IMR-90 (cell line): ENCODE data around the gene CDK1. TPM values are rescaled to one million over a fixed set of nuclear protein-coding genes. Genes with fewer than 3 reads are reported as not detected.

Experiments
- ATAC-seq: fragments of 200-7000 bp; cut with Tn5 transposase; 2 replicates; pipeline ENCODE4 v1.9.1; 2020; ENCODE audit warnings: low read depth, mild to moderate bottlenecking, moderate library complexity
- BruUV-seq: library from RNA; stranded (reverse); fragments of 400-500 nt; replicated peaks from 2 replicates; lab custom pipeline; 2021; lab: Mats Ljungman, UMichigan
- CTCF ChIA-PET: fragments of 300-600 bp; formaldehyde crosslinking; extraction: SDS; loops from one replicate; lab custom pipeline; 2021; ENCODE audit warnings: antibody characterized with exemption; lab: Yijun Ruan, JAX
- POLR2A ChIA-PET: fragments of 300-600 bp; sonication (Branson Sonifier 250); formaldehyde crosslinking; loops from one replicate; lab custom pipeline; 2022; ENCODE audit warnings: antibody characterized with exemption; ENCODE audit not compliant: unreplicated experiment; lab: Charles Lee
- DNase-seq: peaks from one replicate; pipeline ENCODE4 v3.0.0; 2013
- H2AFZ ChIP-seq: replicated peaks from 2 replicates; pipeline ENCODE3; 2013; ENCODE audit warnings: low read length, mild to moderate bottlenecking; ENCODE audit not compliant: poor library complexity
- H2AK5ac ChIP-seq: 2 replicates; pipeline ENCODE4 v1.6.1; 2013; ENCODE audit warnings: low read depth, low read length, inconsistent platforms
- H2AK9ac ChIP-seq: replicated peaks from 2 replicates; pipeline ENCODE3; 2013; ENCODE audit warnings: mild to moderate bottlenecking, low read depth, low read length, moderate library complexity; ENCODE audit not compliant: poor library complexity
- H2BK120ac ChIP-seq: 2 replicates; pipeline ENCODE4 v1.6.1; 2013; ENCODE audit warnings: low read depth, low read length, inconsistent platforms
- H2BK15ac ChIP-seq: 3 replicates; pipeline ENCODE4 v1.6.1; 2013; ENCODE audit warnings: low read depth, low read length, inconsistent platforms
- H2BK20ac ChIP-seq: 2 replicates; pipeline ENCODE4 v1.6.1; 2013; ENCODE audit warnings: low read depth, mild to moderate bottlenecking, inconsistent platforms, low read length, moderate library complexity
- H2BK5ac ChIP-seq: 2 replicates; pipeline ENCODE4 v1.6.1; 2013; ENCODE audit warnings: mild to moderate bottlenecking, low read depth, low read length, inconsistent platforms; ENCODE audit not compliant: poor library complexity, severe bottlenecking
- H3K14ac ChIP-seq: replicated peaks from 2 replicates; pipeline ENCODE4 v1.6.1; 2013; ENCODE audit warnings: low read depth, low read length, inconsistent platforms
- H3K18ac ChIP-seq: 2 replicates; pipeline ENCODE4 v1.6.1; 2013; ENCODE audit warnings: low read depth, low read length, control low read depth
- H3K23ac ChIP-seq: 2 replicates; pipeline ENCODE4 v1.6.1; 2013; ENCODE audit warnings: low read depth, low read length, inconsistent platforms
- H3K27ac ChIP-seq: 2 replicates; pipeline ENCODE4 v1.5.1; 2013; ENCODE audit warnings: mild to moderate bottlenecking, control low read depth, low read length; ENCODE audit not compliant: insufficient read depth
- H3K27me3 ChIP-seq: 2 replicates; pipeline ENCODE4 v1.6.1; 2013; ENCODE audit warnings: low read length; ENCODE audit not compliant: control insufficient read depth, insufficient read depth
- H3K36me3 ChIP-seq: 2 replicates; pipeline ENCODE4 v1.6.1; 2013; ENCODE audit warnings: low read length, mixed read lengths; ENCODE audit not compliant: control insufficient read depth, insufficient read depth
- H3K4ac ChIP-seq: 2 replicates; pipeline ENCODE4 v1.6.1; 2013; ENCODE audit warnings: low read depth, low read length, inconsistent platforms
- H3K4me1 ChIP-seq: 2 replicates; pipeline ENCODE4 v1.6.1; 2013; ENCODE audit warnings: low read length, mixed read lengths; ENCODE audit not compliant: control insufficient read depth, insufficient read depth
- H3K4me2 ChIP-seq: 2 replicates; pipeline ENCODE4 v1.6.1; 2013; ENCODE audit warnings: low read depth, mild to moderate bottlenecking, control low read depth, low read length, moderate library complexity
- H3K4me3 ChIP-seq: 2 replicates; pipeline ENCODE4 v1.5.1; 2013; ENCODE audit warnings: low read depth, mild to moderate bottlenecking, control low read depth, low read length, moderate library complexity; ENCODE audit not compliant: insufficient read depth
- H3K56ac ChIP-seq: 2 replicates; pipeline ENCODE4 v1.6.1; 2013; ENCODE audit warnings: low read length, inconsistent platforms; ENCODE audit not compliant: insufficient read depth; ENCODE audit errors: extremely low read depth
- H3K79me1 ChIP-seq, 2 experiments: 2 replicates each; pipeline ENCODE4 v1.6.1; 2013; ENCODE audit warnings: low read length in 2 of 2, inconsistent platforms in 1 of 2, low read depth in 1 of 2
- H3K9ac ChIP-seq: 2 replicates; pipeline ENCODE4 v1.6.1; 2013; ENCODE audit warnings: low read depth, low read length, control low read depth
- H3K9me1 ChIP-seq: 2 replicates; pipeline ENCODE4 v1.6.1; 2013; ENCODE audit warnings: low read length, inconsistent platforms; ENCODE audit not compliant: insufficient read depth
- H3K9me3 ChIP-seq: 2 replicates; pipeline ENCODE4 v1.6.1; 2013; ENCODE audit warnings: low read length; ENCODE audit not compliant: control insufficient read depth, insufficient read depth
- H4K20me1 ChIP-seq: 2 replicates; pipeline ENCODE4 v1.6.1; 2013; ENCODE audit warnings: low read length, inconsistent platforms; ENCODE audit not compliant: insufficient read depth
- H4K5ac ChIP-seq: 2 replicates; pipeline ENCODE4 v1.6.1; 2013; ENCODE audit warnings: mild to moderate bottlenecking, low read depth, low read length, control low read depth
- H4K8ac ChIP-seq, 2 experiments: 2 replicates each; pipeline ENCODE4 v1.6.1; 2013; ENCODE audit warnings: low read depth in 2 of 2, low read length in 2 of 2, control low read depth in 1 of 2, inconsistent platforms in 1 of 2
- H4K91ac ChIP-seq: 2 replicates; pipeline ENCODE4 v1.6.1; 2013; ENCODE audit warnings: low read depth, low read length, inconsistent platforms; ENCODE audit not compliant: insufficient read depth
- BHLHE40 ChIP-seq: fragments of 150-350 bp; IDR thresholded peaks from 2 replicates; pipeline ENCODE4 v1.6.1; 2016; ENCODE audit warnings: mild to moderate bottlenecking, low read depth, low read length
- POLR2A ChIP-seq: IDR thresholded peaks from 2 replicates; pipeline ENCODE4 v1.6.1; 2012; ENCODE audit warnings: mild to moderate bottlenecking, low read depth, low read length
- RAD21 ChIP-seq: IDR thresholded peaks from 2 replicates; pipeline ENCODE4 v1.6.1; 2012; ENCODE audit warnings: low read length, improper control_type of control experiment
- SMC3 ChIP-seq: fragments of 150-350 bp; IDR thresholded peaks from 2 replicates; pipeline ENCODE4 v1.6.1; 2016; ENCODE audit warnings: low read depth, mild to moderate bottlenecking, antibody characterized with exemption, low read length, moderate library complexity
- WGBS, 2 experiments: methylation state at CpG; one replicate each; pipeline versions ENCODE4 v1.1.5 to v1.1.7; 2013; ENCODE audit warnings: missing lambda C conversion rate in 2 of 2; ENCODE audit not compliant: insufficient read length in 1 of 2; ENCODE audit errors: extremely low coverage in 2 of 2; 5-methylcytosine and 5-hydroxymethylcytosine counted together
- dilution Hi-C: fragments of 300-500 bp; cut with HindIII; formaldehyde crosslinking; loops from one replicate; pipeline ENCODE4 v1.14.3; 2018; ENCODE audit warnings: low sequenced_read_pairs; ENCODE audit not compliant: unreplicated experiment
- in situ Hi-C: fragments of 300-500 bp; cut with MboI; formaldehyde crosslinking; loops from 3 replicates; pipeline ENCODE4 v1.14.3; 2019; ENCODE audit warnings: low sequenced_read_pairs, inconsistent platforms, mixed read lengths
- intact Hi-C: fragments of 100-400 bp; cut with micrococcal nuclease; formaldehyde crosslinking; loops from 2 replicates; pipeline ENCODE4 v1.10.0; 2022
- polyA plus RNA-seq, 3 experiments: library from polyadenylated mRNA; depleted of rRNA; stranded (reverse); fragments of >200 nt; gene quantifications; 2 replicates each; pipeline ENCODE4 v1.2.3, GENCODE V29; 2012; ENCODE audit warnings: low replicate concordance in 1 of 3
- total RNA-seq: library from RNA; depleted of rRNA; stranded (reverse); fragments of >200 nt; gene quantifications from 2 replicates; pipeline ENCODE4 v1.2.3, GENCODE V29; 2012
- TF ChIP-seq, protein P1 (sequence below): conservative IDR thresholded peaks from 2 replicates; pipeline ENCODE4 v1.5.1; 2012; ENCODE audit warnings: mild to moderate bottlenecking, low read depth, low read length, improper control_type of control experiment

The CDK1 gene
- total and polyA plus RNA-seq, 2 of the 4 experiments (the other 2 are of a cell fraction) = 21.9 to 28.1 TPM

DNA sequence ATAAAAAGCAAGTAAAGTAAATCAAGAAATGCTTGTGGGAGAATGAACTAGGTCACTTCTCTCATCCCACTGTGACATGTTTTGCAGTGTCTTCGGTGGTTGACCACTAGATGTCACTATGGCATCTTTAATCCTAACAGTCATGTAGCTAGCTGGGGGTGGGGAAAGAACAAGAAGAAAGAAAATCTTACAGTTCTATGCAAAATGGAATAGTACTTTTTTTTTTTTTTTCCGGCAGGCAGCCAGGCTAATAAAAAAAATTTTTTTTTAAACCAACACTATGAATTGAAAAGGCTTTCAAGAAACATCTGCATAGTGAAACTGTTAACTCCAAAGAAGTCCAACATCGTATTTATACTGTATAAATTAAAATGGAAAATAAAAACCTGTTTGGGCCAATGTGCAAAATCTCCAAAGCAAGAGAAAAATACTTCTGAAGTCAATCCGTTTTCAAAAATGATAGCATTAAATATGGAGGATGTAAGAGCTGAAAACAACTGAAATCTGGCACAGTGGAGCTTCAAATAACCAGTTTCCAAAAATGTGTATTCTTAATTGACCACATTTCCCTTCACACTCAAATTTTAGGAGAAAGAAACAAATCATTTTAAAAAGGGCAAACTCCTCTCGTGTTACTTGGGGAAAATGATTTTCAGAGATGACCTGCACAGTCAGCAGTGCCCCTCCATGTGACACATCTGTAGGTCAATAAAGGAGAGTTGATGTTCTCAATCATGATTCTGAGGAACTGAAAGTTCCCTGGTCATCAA, 38.5 kb downstream of the CDK1 start:
- H3K23ac ChIP-seq = no peak overlapping the region
- H2AFZ ChIP-seq = no peak overlapping the region
- 0 out of 2 replicates have a peak, but pooled peaks cover 6% of the 10 kb centered on the region for H3K9me1 ChIP-seq
- H2BK15ac ChIP-seq = no peak overlapping the region
- H3K79me1 ChIP-seq = no peaks in the 10 kb centered on the region
- TF ChIP-seq POLR2A (peak; percentile 44; the same call in 1 of the 2 replicates), BHLHE40 (no peak), RAD21 (peak; percentile 94), SMC3 (peak; percentile 93)
- TF ChIP-seq, protein P1, sequence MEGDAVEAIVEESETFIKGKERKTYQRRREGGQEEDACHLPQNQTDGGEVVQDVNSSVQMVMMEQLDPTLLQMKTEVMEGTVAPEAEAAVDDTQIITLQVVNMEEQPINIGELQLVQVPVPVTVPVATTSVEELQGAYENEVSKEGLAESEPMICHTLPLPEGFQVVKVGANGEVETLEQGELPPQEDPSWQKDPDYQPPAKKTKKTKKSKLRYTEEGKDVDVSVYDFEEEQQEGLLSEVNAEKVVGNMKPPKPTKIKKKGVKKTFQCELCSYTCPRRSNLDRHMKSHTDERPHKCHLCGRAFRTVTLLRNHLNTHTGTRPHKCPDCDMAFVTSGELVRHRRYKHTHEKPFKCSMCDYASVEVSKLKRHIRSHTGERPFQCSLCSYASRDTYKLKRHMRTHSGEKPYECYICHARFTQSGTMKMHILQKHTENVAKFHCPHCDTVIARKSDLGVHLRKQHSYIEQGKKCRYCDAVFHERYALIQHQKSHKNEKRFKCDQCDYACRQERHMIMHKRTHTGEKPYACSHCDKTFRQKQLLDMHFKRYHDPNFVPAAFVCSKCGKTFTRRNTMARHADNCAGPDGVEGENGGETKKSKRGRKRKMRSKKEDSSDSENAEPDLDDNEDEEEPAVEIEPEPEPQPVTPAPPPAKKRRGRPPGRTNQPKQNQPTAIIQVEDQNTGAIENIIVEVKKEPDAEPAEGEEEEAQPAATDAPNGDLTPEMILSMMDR = peak; percentile 91
- intact Hi-C loops (loop anchor here (1.0 to 10.0 kb wide), 9 partner anchors 147 to 1238 kb away; partner anchors contain the start of gene ARID5B), dilution Hi-C loops (no loop called here), in situ Hi-C loops (loop anchor here (10.0 to 25.0 kb wide), 4 partner anchors 468 to 1420 kb away; no protein-coding TSS in a partner anchor)
- H3K9ac ChIP-seq = no peak overlapping the region
- peak overlapping the region; percentile 66 for H2BK20ac ChIP-seq
- no peaks in the 10 kb centered on the region for H3K9me3 ChIP-seq
- peak overlapping the region; percentile 3; the same call in 1 of the 2 replicates for H3K4me2 ChIP-seq
- 0 out of 2 replicates have a peak overlapping the region, but pooled peaks have one; percentile 34 for H3K14ac ChIP-seq
- ATAC-seq = peak; percentile 91
- ChIA-PET CTCF (interaction anchor here (0.5 to 0.7 kb wide), 4 partner anchors 126 to 1222 kb away, joined by 3 to 5 read pairs (median 4); no protein-coding TSS in a partner anchor), POLR2A (interaction anchor here (0.5 kb wide), 1 partner anchor 127 kb away, joined by 5 read pairs; no protein-coding TSS in a partner anchor)
- H4K8ac ChIP-seq = peak overlapping the region in 1 of 2 experiments; percentile 65; a peak in 1 of 4 replicates
- no peak overlapping the region for H3K4me3 ChIP-seq
- H3K56ac ChIP-seq = peak overlapping the region; percentile 41; the same call in 1 of the 2 replicates
- H3K4ac ChIP-seq = peak overlapping the region; percentile 57
- no peaks in the 10 kb centered on the region for H4K20me1 ChIP-seq
- H3K4me1 ChIP-seq = peaks cover 13% of the 10 kb centered on the region
- H2AK5ac ChIP-seq = no peak overlapping the region
- no peak overlapping the region for H2AK9ac ChIP-seq
- BruUV-seq = no TSS peak
- H4K91ac ChIP-seq = peak overlapping the region; percentile 81; the same call in 1 of the 2 replicates
- peak; percentile 90 for DNase-seq
- peak overlapping the region; percentile 81 for H2BK120ac ChIP-seq
- no peaks in the 10 kb centered on the region for H3K36me3 ChIP-seq
- H4K5ac ChIP-seq = no peak overlapping the region
- H3K18ac ChIP-seq = peak overlapping the region; percentile 13; the same call in 1 of the 2 replicates
- H2BK5ac ChIP-seq = no peak overlapping the region
- no CpG with 5 or more reads among the region's 5 CpGs for WGBS, 2 experiments
- no peak overlapping the region for H3K27ac ChIP-seq
- no peaks in the 10 kb centered on the region for H3K27me3 ChIP-seq
